Posterior cingulate gyrus (tissue), 11 donors: Measurements from ENCODE around the gene UACA.
"Not testable (repeated sequence)": the region's sequence is repeated elsewhere in the genome, so short reads cannot be mapped to it uniquely, and the experiment has no call there.

Experiments used
- DNase-seq, 10 donors: peaks; one replicate each; pipeline versions ENCODE4 v3.0.0 to v3.0.0-alpha.2; 2020 to 2021; ENCODE audit warnings: mixed read lengths in 3 of 10
- intact Hi-C: fragments of 100-400 bp; cut with DNase I; formaldehyde crosslinking; loops from one replicate; pipeline ENCODE4 v1.15.1; 2023

Gene UACA

GRCh38 chr15:70754862-70755261 is 8.5 kb downstream of the UACA start:
- no peak for DNase-seq
- intact Hi-C loops: no loop called here

GRCh38 chr15:70753101-70753829 is 10.1 kb downstream of the UACA start:
- DNase-seq: no peak
- intact Hi-C loops: no loop called here

GRCh38 chr15:70752193-70752635 is 11.1 kb downstream of the UACA start:
- intact Hi-C loops: no loop called here
- no peak for DNase-seq

- intact Hi-C loops: no loop called here
- no peak for DNase-seq
Measured at GRCh38 chr15:70750203-70750869, 13.0 kb downstream of the UACA start.

- peak in 4 of 10 donors; percentile 18 to 88 (median 51) for DNase-seq
- intact Hi-C loops: no loop called here
Measured at GRCh38 chr15:70748281-70748747, 15.0 kb downstream of the UACA start.

GRCh38 chr15:70746598-70746997 is 16.8 kb downstream of the UACA start:
- DNase-seq, intact Hi-C loops: not testable (repeated sequence)

- no peak for DNase-seq
Measured at GRCh38 chr15:70742928-70743327, 20.4 kb downstream of the UACA start.

GRCh38 chr15:70741677-70742293 is 21.6 kb downstream of the UACA start:
- intact Hi-C loops: no loop called here
- DNase-seq: no peak

More at GRCh38 chr15:70742928-70743327, 20.4 kb downstream of the UACA start:
- intact Hi-C loops: no loop called here

- no peak for DNase-seq
Measured at GRCh38 chr15:70741107-70741531, 22.2 kb downstream of the UACA start.

GRCh38 chr15:70735040-70735439 is 28.3 kb downstream of the UACA start:
- intact Hi-C loops, DNase-seq: not testable (repeated sequence)

More at GRCh38 chr15:70741107-70741531, 22.2 kb downstream of the UACA start:
- intact Hi-C loops: no loop called here

- intact Hi-C loops: loop anchor here (10.0 kb wide), 2 partner anchors 164 to 1254 kb away; no protein-coding TSS in a partner anchor
- no peak for DNase-seq
Measured at GRCh38 chr15:70729164-70729563, 34.2 kb downstream of the UACA start.

GRCh38 chr15:70726753-70727152 is 36.6 kb downstream of the UACA start:
- intact Hi-C loops: loop anchor here (10.0 kb wide), 2 partner anchors 162 to 1252 kb away; no protein-coding TSS in a partner anchor

GRCh38 chr15:70723927-70724326 is 39.4 kb downstream of the UACA start:
- intact Hi-C loops: loop anchor here (10.0 kb wide), 2 partner anchors 159 to 1249 kb away; no protein-coding TSS in a partner anchor
- DNase-seq: no peak

More at GRCh38 chr15:70726753-70727152, 36.6 kb downstream of the UACA start:
- DNase-seq: no peak

GRCh38 chr15:70723122-70723422 is 40.3 kb downstream of the UACA start:
- intact Hi-C loops: loop anchor here (10.0 kb wide), 2 partner anchors 158 to 1248 kb away; no protein-coding TSS in a partner anchor
- no peak for DNase-seq

GRCh38 chr15:70722266-70723121 is 40.9 kb downstream of the UACA start:
- intact Hi-C loops: loop anchor here (1.0 to 10.0 kb wide), 3 partner anchors 43 to 1248 kb away; no protein-coding TSS in a partner anchor
- no peak for DNase-seq

GRCh38 chr15:70720228-70721016 is 42.9 kb downstream of the UACA start:
- intact Hi-C loops: loop anchor here (10.0 kb wide), 2 partner anchors 156 to 1246 kb away; no protein-coding TSS in a partner anchor
- DNase-seq: no peak

- no peak for DNase-seq
- intact Hi-C loops: no loop called here
Measured at GRCh38 chr15:70717237-70717793, 46.0 kb downstream of the UACA start.

- DNase-seq: no peak
- intact Hi-C loops: no loop called here
Measured at GRCh38 chr15:70715840-70716485, 47.4 kb downstream of the UACA start.
